ENCODE data around the gene ZNF467. TPM values are rescaled to one million over a fixed set of nuclear protein-coding genes. Genes with fewer than 3 reads are reported as not detected.

The ZNF467 gene
- total and polyA plus RNA-seq, 2 experiments from 2014 or later, result 0.10 to 0.40 TPM

DNA sequence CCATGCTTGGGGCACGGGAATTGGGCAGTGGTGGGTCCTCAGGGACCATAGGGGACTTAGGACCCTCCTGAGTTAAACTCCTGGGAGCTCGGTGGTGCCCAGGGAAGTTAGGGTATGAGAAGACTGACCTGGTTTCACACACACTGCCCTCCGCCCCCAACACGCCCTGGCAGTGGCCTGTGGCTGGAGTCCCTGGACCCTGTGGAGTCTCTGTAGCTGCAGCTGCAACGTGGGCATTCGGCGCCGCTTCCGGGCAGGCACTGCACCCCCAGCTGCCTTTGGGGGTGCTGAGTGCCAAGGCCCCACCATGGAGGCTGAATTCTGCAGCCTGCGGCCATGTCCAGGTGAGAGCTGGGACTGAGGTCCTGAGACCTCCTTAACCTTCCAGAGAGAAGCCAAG is 34.9 kb upstream of the ZNF467 start (continued):
- TF ChIP-seq, protein P1, sequence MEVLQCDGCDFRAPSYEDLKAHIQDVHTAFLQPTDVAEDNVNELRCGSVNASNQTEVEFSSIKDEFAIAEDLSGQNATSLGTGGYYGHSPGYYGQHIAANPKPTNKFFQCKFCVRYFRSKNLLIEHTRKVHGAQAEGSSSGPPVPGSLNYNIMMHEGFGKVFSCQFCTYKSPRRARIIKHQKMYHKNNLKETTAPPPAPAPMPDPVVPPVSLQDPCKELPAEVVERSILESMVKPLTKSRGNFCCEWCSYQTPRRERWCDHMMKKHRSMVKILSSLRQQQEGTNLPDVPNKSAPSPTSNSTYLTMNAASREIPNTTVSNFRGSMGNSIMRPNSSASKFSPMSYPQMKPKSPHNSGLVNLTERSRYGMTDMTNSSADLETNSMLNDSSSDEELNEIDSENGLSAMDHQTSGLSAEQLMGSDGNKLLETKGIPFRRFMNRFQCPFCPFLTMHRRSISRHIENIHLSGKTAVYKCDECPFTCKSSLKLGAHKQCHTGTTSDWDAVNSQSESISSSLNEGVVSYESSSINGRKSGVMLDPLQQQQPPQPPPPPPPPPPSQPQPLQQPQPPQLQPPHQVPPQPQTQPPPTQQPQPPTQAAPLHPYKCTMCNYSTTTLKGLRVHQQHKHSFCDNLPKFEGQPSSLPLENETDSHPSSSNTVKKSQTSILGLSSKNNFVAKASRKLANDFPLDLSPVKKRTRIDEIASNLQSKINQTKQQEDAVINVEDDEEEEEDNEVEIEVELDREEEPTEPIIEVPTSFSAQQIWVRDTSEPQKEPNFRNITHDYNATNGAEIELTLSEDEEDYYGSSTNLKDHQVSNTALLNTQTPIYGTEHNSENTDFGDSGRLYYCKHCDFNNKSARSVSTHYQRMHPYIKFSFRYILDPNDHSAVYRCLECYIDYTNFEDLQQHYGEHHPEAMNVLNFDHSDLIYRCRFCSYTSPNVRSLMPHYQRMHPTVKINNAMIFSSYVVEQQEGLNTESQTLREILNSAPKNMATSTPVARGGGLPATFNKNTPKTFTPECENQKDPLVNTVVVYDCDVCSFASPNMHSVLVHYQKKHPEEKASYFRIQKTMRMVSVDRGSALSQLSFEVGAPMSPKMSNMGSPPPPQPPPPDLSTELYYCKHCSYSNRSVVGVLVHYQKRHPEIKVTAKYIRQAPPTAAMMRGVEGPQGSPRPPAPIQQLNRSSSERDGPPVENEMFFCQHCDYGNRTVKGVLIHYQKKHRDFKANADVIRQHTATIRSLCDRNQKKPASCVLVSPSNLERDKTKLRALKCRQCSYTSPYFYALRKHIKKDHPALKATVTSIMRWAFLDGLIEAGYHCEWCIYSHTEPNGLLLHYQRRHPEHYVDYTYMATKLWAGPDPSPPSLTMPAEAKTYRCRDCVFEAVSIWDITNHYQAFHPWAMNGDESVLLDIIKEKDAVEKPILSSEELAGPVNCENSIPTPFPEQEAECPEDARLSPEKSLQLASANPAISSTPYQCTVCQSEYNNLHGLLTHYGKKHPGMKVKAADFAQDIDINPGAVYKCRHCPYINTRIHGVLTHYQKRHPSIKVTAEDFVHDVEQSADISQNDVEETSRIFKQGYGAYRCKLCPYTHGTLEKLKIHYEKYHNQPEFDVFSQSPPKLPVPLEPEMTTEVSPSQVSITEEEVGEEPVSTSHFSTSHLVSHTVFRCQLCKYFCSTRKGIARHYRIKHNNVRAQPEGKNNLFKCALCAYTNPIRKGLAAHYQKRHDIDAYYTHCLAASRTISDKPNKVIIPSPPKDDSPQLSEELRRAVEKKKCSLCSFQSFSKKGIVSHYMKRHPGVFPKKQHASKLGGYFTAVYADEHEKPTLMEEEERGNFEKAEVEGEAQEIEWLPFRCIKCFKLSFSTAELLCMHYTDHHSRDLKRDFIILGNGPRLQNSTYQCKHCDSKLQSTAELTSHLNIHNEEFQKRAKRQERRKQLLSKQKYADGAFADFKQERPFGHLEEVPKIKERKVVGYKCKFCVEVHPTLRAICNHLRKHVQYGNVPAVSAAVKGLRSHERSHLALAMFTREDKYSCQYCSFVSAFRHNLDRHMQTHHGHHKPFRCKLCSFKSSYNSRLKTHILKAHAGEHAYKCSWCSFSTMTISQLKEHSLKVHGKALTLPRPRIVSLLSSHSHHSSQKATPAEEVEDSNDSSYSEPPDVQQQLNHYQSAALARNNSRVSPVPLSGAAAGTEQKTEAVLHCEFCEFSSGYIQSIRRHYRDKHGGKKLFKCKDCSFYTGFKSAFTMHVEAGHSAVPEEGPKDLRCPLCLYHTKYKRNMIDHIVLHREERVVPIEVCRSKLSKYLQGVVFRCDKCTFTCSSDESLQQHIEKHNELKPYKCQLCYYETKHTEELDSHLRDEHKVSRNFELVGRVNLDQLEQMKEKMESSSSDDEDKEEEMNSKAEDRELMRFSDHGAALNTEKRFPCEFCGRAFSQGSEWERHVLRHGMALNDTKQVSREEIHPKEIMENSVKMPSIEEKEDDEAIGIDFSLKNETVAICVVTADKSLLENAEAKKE (CRISPR knock-in tag; IDR thresholded peaks at IDR 0.05), result no peak

GRCh38 chr7:149806726-149807125 is 33.3 kb upstream of the ZNF467 start:
- ATAC-seq (no peak), DNase-seq (ENCODE audit: low spot score) (no peak)
- Mint-ChIP-seq H3K4me1 (no peaks in the 10 kb centered on the region), H3K4me3 (no peak overlapping the region), H3K27me3 (ENCODE audit: insufficient read depth, low read depth, poor library complexity) (peaks cover 10% of the 10 kb centered on the region), H3K36me3 (ENCODE audit: low read depth) (no peaks in the 10 kb centered on the region), H3K27ac (no peak overlapping the region), H3K9me3 (no peaks in the 10 kb centered on the region; the same call in 2 of the 3 replicates)
- Histone ChIP-seq H2AFZ (no peak overlapping the region), H3K36me3 (ENCODE audit: insufficient read depth) (no peaks in the 10 kb centered on the region), H3K27me3 (ENCODE audit: insufficient read depth) (no peaks in the 10 kb centered on the region), H3K4me2 (no peak overlapping the region), H4K20me1 (replicated peaks; ENCODE audit: insufficient read depth) (no peaks in the 10 kb centered on the region), H3K4me3 (no peak overlapping the region), H3K27ac (ENCODE audit: low read depth) (no peak overlapping the region), H3K4me1 (ENCODE audit: insufficient read depth) (no peaks in the 10 kb centered on the region), H3K9me2 (ENCODE audit: insufficient read depth) (no peaks in the 10 kb centered on the region), H3K79me2 (replicated peaks; ENCODE audit: insufficient read depth) (no peaks in the 10 kb centered on the region), H3F3A (replicated peaks; ENCODE audit: low read depth) (no peaks in the 10 kb centered on the region)
- TF ChIP-seq, protein P2, sequence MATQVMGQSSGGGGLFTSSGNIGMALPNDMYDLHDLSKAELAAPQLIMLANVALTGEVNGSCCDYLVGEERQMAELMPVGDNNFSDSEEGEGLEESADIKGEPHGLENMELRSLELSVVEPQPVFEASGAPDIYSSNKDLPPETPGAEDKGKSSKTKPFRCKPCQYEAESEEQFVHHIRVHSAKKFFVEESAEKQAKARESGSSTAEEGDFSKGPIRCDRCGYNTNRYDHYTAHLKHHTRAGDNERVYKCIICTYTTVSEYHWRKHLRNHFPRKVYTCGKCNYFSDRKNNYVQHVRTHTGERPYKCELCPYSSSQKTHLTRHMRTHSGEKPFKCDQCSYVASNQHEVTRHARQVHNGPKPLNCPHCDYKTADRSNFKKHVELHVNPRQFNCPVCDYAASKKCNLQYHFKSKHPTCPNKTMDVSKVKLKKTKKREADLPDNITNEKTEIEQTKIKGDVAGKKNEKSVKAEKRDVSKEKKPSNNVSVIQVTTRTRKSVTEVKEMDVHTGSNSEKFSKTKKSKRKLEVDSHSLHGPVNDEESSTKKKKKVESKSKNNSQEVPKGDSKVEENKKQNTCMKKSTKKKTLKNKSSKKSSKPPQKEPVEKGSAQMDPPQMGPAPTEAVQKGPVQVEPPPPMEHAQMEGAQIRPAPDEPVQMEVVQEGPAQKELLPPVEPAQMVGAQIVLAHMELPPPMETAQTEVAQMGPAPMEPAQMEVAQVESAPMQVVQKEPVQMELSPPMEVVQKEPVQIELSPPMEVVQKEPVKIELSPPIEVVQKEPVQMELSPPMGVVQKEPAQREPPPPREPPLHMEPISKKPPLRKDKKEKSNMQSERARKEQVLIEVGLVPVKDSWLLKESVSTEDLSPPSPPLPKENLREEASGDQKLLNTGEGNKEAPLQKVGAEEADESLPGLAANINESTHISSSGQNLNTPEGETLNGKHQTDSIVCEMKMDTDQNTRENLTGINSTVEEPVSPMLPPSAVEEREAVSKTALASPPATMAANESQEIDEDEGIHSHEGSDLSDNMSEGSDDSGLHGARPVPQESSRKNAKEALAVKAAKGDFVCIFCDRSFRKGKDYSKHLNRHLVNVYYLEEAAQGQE (IDR thresholded peaks at IDR 0.05; ENCODE audit: unreplicated experiment), result no peak
- TF ChIP-seq EZH2 (IDR thresholded peaks at IDR 0.05; ENCODE audit: low read depth, unreplicated experiment) (no peak), STAT1 (IDR thresholded peaks at IDR 0.05; ENCODE audit: unreplicated experiment) (no peak), POLR2AphosphoS5 (IDR thresholded peaks at IDR 0.05; ENCODE audit: low read depth) (no peak)
- TF ChIP-seq, protein P3, sequence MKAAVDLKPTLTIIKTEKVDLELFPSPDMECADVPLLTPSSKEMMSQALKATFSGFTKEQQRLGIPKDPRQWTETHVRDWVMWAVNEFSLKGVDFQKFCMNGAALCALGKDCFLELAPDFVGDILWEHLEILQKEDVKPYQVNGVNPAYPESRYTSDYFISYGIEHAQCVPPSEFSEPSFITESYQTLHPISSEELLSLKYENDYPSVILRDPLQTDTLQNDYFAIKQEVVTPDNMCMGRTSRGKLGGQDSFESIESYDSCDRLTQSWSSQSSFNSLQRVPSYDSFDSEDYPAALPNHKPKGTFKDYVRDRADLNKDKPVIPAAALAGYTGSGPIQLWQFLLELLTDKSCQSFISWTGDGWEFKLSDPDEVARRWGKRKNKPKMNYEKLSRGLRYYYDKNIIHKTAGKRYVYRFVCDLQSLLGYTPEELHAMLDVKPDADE (IDR thresholded peaks at IDR 0.05), result no peak
